Colon (tissue), 2 donors: ENCODE data around the gene FBXO21.
"Not testable (repeated sequence)": the region's sequence is repeated elsewhere in the genome, so short reads cannot be mapped to it uniquely, and the experiment has no call there.

ENCODE experiments used
- FAIRE-seq: peaks from 2 replicates; lab custom pipeline; 2012; peaks lifted over from hg19 to GRCh38; lab: Jason Lieb, UNC
- donor health status: control.
- donor health status: control.

The FBXO21 gene

DNA sequence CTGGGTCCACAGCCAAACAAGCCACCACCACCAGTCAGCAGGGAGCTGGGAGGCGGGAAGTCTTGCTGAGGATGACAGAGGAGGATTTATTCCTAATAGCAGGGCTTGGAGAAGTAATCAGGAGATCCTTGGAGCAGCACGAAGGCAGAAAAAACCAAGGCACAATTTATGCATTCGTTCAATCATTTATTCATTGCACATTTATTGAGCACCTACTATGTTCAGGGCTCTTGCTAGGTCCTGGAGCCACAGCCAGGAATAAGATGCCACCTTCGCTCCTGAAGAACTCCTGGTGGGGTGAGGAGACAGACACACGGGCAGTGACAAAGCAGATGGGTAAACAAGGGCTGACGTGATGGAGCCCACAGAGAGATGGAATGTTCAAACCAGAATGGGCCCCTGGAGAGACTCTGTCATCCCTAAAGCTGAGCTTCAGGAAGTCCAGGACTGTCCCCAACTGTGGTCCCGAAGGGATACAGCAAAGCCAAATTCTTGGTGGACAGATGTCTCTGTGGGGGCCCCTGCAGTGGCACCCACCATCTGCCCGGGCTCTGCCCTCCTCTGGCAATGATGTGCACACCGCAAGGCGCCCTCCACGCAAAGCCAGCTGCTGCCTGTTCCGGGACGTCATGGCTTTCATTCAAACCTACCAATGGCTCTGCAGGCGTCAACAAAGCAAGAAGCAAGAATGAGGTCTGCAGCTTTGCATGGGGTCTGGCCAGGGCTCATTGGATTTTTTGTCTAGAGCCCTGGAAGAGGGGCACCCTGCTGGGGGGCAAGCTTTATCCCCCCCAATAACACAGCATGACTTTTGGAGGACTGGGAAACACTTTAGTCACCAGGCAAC is 88.1 kb downstream of the FBXO21 start:
- FAIRE-seq: no peak

DNA sequence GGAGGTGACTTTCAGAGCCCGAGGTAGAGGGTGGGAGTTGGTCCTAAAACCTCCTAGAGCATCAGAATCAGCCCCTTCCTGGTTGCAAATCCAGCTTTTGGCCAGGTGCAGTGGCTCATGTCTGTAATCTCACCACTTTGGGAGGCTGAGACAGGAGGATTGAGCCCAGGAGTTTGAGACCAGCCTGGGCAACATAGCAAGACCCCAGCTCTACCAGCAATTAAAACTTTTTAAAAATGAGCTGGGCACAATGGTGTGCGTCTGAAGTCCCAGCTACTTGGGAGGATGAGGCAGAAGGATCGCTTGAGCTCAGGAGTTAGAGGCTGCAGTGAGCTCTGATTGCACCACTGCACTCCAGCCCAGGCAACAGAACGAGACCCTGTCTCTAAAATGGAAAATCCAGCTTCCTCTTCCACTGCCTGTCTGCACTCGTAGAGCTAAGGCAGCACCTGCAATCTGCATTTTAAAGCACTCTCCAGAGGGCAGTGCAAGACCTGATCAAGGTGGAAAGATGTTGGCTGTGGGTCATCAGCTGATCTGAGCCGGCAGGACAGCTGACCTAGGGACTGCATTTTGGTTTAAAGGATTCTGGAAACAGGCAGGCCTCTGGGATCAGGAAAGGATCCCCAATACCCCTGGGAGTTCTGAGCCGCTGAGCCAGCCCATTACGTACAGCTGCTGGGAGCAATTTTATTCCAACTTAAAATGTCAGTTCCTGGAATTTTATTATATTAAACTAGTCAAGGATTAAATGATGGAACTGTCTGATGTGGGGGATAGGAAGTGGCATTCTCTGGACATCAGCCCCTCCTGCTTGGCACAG is 89.2 kb downstream of the FBXO21 start:
- FAIRE-seq: no peak

DNA sequence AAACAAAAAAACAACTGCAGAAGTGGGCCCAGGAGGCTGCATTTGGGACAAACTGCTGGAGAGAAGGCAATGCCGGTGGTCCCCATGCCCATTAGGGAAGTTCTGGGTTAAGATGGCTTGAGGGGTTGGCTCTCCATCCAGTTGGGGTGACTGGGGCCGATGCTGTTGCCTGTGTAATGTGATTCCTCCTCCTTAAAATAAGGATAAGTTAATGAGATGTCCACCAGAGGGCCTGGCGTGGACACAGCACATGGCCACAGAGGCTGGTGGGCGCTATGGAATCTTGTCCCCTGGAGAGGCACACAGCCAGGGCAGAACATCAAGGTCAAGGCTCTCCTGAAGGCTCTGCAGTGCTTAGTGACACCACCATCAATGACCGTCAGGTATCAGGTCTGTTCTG is 90.0 kb downstream of the FBXO21 start:
- no peak for FAIRE-seq

DNA sequence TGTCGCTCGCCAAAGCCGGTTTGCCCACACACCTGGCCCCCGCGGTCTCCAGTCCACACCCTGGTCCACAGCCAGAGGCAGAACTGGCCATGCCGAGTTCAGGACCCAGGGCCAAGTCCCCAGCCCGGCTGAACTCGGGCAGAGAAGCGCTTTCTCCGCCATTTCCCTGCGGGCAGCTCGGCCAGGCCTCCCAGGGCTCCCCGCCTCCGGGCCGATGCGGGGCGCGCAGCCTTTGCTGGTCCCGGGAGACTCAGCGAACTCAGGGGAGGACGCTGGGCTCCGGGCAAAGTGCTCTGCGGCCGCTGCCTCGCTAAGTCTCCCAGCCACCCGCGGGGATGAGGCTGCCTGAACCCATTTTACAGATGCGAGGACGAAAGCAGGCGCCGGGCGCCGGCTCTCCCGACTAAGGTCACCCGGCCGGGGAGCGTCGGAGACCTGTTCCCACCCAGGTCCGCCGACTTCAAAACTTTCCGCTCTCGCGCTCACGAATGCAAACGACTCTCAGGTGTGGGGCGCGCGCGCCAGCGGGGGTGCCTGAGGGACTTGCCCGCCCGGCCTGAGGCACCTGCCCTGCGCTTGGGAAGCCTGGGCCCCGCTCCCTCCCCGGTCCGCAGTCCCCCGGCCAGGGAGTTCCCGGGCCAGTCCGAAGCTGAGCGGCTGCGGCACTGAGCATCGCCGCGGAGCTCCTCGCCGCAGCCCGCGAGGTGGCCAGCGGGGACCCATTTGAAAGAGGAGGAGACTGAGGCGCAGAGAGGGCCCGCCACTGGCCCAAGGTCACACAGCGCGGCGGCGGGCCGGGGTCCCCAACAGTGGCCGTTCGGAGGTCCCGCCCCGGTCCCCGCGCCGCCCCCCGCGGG is 91.7 kb downstream of the FBXO21 start:
- FAIRE-seq: no peak

DNA sequence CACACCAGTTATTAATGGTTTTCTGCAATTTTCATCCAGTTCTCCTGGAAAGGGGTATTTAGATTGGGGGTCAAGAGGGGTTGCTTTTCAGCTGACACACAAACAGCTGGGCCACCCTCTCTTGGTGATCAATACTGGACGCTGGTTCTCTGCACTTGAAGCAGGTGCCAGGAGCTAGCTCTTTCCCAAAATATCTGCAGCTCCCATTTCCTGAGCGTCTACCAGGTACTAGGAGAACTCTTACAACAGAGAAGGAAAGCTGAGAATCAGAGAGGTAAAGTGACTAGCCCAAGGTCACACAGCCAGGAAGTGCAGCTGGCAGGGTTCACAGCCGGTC is 92.3 kb downstream of the FBXO21 start:
- no peak for FAIRE-seq

DNA sequence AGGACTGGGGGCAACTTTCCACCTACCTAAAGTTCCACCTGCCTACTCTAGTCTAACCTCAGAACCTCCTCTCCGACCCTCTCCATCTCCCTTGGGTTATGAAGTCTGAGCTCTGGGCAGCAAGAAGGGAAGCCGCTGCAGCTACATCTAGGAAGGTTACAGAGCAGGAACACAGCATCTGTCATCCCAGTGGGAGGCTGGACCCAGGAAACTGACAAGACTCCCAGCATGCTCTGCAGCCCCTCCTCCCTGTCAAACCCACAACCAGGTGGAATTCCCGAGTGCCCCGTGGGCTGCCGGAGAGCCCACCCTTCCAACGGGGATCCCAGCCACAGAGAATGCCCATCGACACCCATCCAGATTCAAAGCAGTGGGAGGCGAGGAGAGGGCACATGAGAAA is 93.1 kb downstream of the FBXO21 start:
- FAIRE-seq: no peak

DNA sequence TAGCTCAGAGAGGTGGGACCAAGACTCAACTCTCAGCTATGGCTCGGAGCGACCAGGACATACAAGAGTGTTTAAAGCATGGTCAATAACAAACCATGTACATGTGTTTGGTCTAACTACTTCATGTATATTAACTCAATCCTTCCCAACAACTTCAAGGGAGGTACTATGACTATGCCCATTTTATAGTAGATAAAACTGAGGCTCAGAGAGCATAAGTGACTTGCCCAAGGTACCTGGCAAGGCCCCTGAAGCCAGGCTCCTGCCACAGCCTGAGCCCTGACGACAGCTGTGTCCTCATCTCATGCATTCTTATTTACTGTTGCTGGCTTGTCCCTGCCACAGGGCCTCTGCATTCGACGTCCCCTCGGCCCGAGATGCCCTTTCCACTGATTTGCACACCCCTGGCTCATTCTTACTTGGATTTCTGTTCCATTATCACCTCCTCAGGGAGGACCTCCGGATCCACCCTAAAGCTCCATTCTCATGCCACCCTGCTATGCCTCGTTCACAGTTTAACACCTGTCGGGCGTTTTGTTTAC is 93.7 kb downstream of the FBXO21 start:
- no peak for FAIRE-seq

DNA sequence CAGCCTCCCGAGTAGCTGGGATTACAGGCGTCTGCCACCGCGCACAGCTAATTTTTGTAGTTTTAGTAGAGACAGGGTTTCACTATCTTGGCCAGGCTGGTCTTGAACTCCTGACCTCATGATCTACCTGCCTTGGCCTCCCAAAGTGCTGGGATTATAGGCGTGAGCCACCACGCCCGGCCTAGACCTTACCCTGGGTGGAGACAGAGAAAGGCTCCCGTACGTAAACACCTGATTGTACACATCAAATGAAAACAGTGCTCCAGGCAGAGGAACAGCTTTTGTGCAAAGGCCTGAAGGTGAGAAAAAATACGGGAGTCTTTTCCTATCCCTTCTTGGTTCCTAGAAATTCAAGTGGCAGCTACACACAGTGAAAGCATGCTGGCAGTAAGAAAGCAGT is 95.1 kb downstream of the FBXO21 start:
- FAIRE-seq: not testable (repeated sequence)

DNA sequence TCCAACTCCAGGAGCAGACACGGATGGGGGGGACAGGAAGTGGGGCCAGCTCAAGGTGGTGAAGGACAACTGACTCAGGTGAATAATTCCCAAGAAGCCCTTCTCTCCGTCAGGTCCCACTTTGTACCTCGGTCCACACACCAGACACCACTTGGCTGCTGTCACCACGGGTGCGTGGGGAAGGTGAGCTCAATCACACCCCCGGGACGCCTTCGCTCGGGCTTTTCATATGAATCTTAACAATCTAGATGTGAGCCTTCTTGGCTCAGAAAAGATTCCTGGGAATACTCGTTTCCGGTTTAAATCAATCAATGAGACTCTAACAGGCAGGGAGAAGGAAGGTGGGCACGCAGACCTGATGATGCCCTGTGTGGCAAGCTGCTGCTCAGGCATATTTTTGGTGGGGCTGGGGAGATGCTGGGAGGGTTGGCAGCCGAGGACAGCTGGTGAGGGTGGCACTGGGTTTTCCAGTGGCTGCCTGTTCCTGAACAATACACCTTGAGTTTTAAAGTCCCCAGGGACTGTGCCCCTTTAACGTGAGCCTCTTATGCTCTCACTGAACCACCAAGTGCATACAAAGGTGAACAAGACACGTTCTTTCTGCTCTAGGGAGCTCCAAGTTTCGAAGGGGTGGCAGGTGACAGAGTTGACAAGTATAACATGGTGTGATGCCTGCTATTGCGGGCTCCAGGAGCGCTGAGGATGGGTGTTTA is 96.2 kb downstream of the FBXO21 start:
- FAIRE-seq: no peak

DNA sequence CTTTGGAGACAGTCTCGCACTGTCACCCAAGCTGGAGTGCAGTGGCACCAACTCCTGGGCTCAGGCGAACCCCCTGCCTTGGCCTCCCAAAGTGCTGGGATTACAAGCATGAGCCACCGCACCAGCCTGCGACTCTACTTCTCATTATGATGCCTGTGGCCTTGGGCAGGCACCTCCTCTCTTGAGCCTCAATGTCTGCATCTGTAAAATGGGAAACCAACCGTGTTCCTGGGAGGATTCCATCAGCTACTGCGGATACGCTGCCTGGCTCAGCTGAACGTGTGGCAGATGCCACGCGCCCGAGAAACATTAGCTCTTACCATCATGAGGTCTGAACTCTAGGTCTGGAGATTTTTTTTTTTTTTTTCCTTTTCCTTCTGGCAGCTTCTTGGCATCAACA is 96.8 kb downstream of the FBXO21 start:
- FAIRE-seq: no peak

DNA sequence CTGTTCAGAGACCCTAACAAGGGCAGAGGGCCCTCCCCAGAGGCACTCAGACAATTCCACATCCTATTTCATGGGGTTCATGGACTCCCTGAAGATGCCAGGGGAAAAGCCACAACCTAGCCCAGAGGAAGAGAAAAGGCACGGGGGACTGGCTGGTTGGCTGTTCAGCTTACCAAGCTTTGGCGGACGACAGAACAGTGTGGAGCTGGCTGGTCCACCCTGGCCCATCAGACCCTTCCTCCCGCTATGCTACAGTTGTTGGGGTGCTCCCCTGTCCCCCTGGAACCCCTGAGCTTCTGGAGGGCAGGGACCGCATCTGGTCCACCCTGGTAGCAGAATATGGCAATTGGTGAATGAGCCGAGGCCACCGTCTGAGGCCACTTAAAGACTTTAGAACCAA is 97.4 kb downstream of the FBXO21 start:
- FAIRE-seq: no peak

DNA sequence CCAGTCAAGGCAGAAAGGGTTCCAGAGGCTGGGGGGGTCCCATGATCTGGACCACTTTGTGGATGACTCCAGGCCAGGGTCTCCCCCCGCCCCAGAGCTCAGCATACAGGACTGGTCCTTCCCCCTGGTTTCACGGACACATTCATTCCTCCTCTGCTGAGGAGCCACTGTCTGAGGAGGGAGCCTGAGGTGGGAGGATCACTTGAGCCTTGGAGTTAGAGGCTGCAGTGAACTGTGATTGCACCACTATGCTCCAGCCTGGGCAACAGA is 97.8 kb downstream of the FBXO21 start:
- FAIRE-seq: no peak
